Trophoblast cell (in vitro differentiated cells and primary cell): ENCODE results near the gene HIVEP3.

Experiments used
- DNase-seq, 2 donors: peaks; one replicate each; pipeline ENCODE4 v3.0.0-alpha.2; 2016
- H2AFZ ChIP-seq: 2 replicates; pipeline ENCODE4 v1.6.1; 2013; ENCODE audit warnings: low read length, moderate library complexity, mild to moderate bottlenecking; ENCODE audit not compliant: insufficient read depth, poor library complexity
- H2AK5ac ChIP-seq: 2 replicates; pipeline ENCODE4 v1.6.1; 2013; ENCODE audit warnings: mild to moderate bottlenecking, low read length
- H2BK120ac ChIP-seq: 2 replicates; pipeline ENCODE4 v1.6.1; 2013; ENCODE audit warnings: low read length, mild to moderate bottlenecking, moderate library complexity; ENCODE audit not compliant: insufficient read depth, poor library complexity
- H2BK12ac ChIP-seq: 2 replicates; pipeline ENCODE4 v1.6.1; 2013; ENCODE audit warnings: mild to moderate bottlenecking, low read length, moderate library complexity
- H2BK5ac ChIP-seq: 2 replicates; pipeline ENCODE4 v1.6.1; 2013; ENCODE audit warnings: low read length, low read depth, moderate library complexity, mild to moderate bottlenecking; ENCODE audit not compliant: poor library complexity
- H3K14ac ChIP-seq: 2 replicates; pipeline ENCODE4 v1.6.1; 2013; ENCODE audit warnings: mild to moderate bottlenecking, low read length
- H3K18ac ChIP-seq: 2 replicates; pipeline ENCODE4 v1.6.1; 2013; ENCODE audit warnings: mild to moderate bottlenecking, low read length
- H3K23ac ChIP-seq: 2 replicates; pipeline ENCODE4 v1.6.1; 2013; ENCODE audit warnings: low read length
- H3K27ac ChIP-seq: 2 replicates; pipeline ENCODE4 v1.5.1; 2013; ENCODE audit warnings: low read depth, mild to moderate bottlenecking, inconsistent platforms, low read length, moderate library complexity
- H3K27me3 ChIP-seq: 2 replicates; pipeline ENCODE4 v1.6.1; 2013; ENCODE audit warnings: inconsistent platforms, mild to moderate bottlenecking, low read length, moderate library complexity; ENCODE audit not compliant: insufficient read depth
- H3K36me3 ChIP-seq, 2 experiments: 1 replicate in 1 of 2; 2 replicates in 1 of 2; pipeline ENCODE4 v1.6.1; 2013; ENCODE audit warnings: low read length in 2 of 2, mild to moderate bottlenecking in 2 of 2, moderate library complexity in 1 of 2; ENCODE audit not compliant: insufficient read depth in 2 of 2, control insufficient read depth in 1 of 2
- H3K4ac ChIP-seq: 2 replicates; pipeline ENCODE4 v1.6.1; 2013; ENCODE audit warnings: low read depth, mild to moderate bottlenecking, low read length, moderate library complexity
- H3K4me1 ChIP-seq, 2 experiments: 1 replicate in 1 of 2; 2 replicates in 1 of 2; pipeline ENCODE4 v1.6.1; 2013; ENCODE audit warnings: low read length in 2 of 2, mild to moderate bottlenecking in 2 of 2, moderate library complexity in 1 of 2; ENCODE audit not compliant: insufficient read depth in 2 of 2, control insufficient read depth in 1 of 2
- H3K4me2 ChIP-seq: 2 replicates; pipeline ENCODE4 v1.6.1; 2013; ENCODE audit warnings: inconsistent platforms, mild to moderate bottlenecking, low read length, moderate library complexity
- H3K4me3 ChIP-seq: 2 replicates; pipeline ENCODE4 v1.5.1; 2013; ENCODE audit warnings: mild to moderate bottlenecking, low read depth, low read length, inconsistent platforms
- H3K79me1 ChIP-seq: one replicate; pipeline ENCODE4 v1.6.1; 2013; ENCODE audit warnings: low read length
- H3K79me2 ChIP-seq: 2 replicates; pipeline ENCODE4 v1.6.1; 2013; ENCODE audit warnings: low read length, mild to moderate bottlenecking; ENCODE audit not compliant: control insufficient read depth, insufficient read depth, poor library complexity
- H3K9ac ChIP-seq: 2 replicates; pipeline ENCODE4 v1.6.1; 2013; ENCODE audit warnings: mild to moderate bottlenecking, low read length
- H3K9me3 ChIP-seq: 2 replicates; pipeline ENCODE4 v1.6.1; 2013; ENCODE audit warnings: low read depth, mild to moderate bottlenecking, control low read depth, inconsistent platforms, low read length; ENCODE audit not compliant: insufficient read depth
- H4K12ac ChIP-seq: 2 replicates; pipeline ENCODE4 v1.6.1; 2013; ENCODE audit warnings: low read depth, mild to moderate bottlenecking, low read length, moderate library complexity
- H4K8ac ChIP-seq: 2 replicates; pipeline ENCODE4 v1.6.1; 2013; ENCODE audit warnings: low read depth, mild to moderate bottlenecking, low read length, moderate library complexity
- H4K91ac ChIP-seq: one replicate; pipeline ENCODE4 v1.6.1; 2013; ENCODE audit warnings: low read depth, mild to moderate bottlenecking, low read length, moderate library complexity
- WGBS: extraction: QIAGEN DNeasy Blood & Tissue Kit; methylation state at CpG from one replicate; pipeline ENCODE4 v1.1.7; 2013; ENCODE audit warnings: missing lambda C conversion rate; ENCODE audit not compliant: insufficient read length, insufficient coverage; ENCODE audit errors: extremely low coverage; 5-methylcytosine and 5-hydroxymethylcytosine counted together

Gene HIVEP3

DNA sequence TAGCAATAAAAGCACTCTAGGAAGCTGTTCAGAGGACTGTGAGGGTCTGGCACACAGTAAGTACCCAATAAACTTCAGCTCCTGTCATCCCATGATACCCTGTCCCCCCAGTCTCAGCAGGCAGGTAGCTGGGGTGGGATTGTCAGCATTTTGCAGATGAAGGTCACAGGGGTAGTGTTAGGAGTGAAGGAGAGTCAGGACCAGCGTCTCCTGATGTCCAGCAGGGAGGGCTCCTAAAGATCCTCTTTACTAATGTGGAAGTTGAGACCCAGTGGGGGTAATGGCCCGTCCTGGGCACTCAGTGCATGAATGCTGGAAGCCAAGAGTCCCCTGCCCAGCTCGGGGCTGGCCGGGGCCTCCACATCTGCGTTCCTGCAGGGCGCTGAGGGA is 402.9 kb downstream of the HIVEP3 start:
- Histone ChIP-seq H2BK5ac (peak overlapping the region; percentile 7), H3K4me3 (no peak overlapping the region), H4K8ac (no peak overlapping the region), H3K79me2 (peaks cover 2% of the 10 kb centered on the region), H2AK5ac (no peak overlapping the region), H3K4me2 (peak overlapping the region; percentile 42), H3K9ac (no peak overlapping the region), H3K9me3 (peaks cover 5% of the 10 kb centered on the region), H4K91ac (peak overlapping the region; percentile 25), H3K4ac (no peak overlapping the region), H3K14ac (peak overlapping the region; percentile 50), H2BK12ac (peak overlapping the region; percentile 9), H3K23ac (no peak overlapping the region), H3K79me1 (peaks cover 11% of the 10 kb centered on the region), H3K4me1 (peaks cover 24 to 25% of the 10 kb centered on the region in 2 experiments), H3K27ac (no peak overlapping the region), H3K36me3 (no peaks in the 10 kb centered on the region), H2BK120ac (no peak overlapping the region), H3K27me3 (no peaks in the 10 kb centered on the region), H4K12ac (peak overlapping the region; percentile 11), H2AFZ (peak overlapping the region; percentile 9), H3K18ac (peak overlapping the region; percentile 35)
- DNase-seq: no peak
- WGBS: no CpG with 5 or more reads among the region's 6 CpGs

DNA sequence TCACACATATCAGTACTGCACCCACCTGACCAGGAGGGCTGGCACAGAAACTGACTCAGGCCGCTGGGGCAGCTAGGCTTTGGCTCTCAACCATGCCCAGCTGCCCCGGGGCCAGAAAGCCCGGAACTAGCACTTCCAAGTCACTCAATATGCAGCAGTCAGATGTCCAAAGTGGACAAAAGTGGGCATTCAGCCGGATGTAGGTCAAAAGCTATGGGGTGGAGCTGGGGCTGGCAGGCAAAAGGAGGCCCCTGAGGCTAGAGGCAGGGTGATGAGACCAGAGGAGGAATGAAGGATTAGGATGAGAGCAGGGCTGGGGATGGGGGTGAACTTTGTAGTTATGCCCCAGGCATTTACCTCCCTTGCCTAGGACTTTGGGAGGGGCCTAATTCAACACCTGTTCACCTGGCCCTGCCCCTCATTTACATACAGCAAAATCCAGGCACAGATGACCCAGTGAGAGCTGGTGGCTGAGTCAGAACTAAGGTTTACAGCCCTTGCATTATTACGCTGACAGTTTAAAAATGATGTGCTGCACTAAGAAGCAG is 403.5 kb downstream of the HIVEP3 start:
- Histone ChIP-seq H3K27ac (no peak overlapping the region), H3K27me3 (no peaks in the 10 kb centered on the region), H3K9me3 (peaks cover 5% of the 10 kb centered on the region), H2BK5ac (no peak overlapping the region), H4K8ac (no peak overlapping the region), H3K4me1 (peaks cover 23 to 24% of the 10 kb centered on the region in 2 experiments), H3K79me1 (peaks cover 10% of the 10 kb centered on the region), H3K9ac (no peak overlapping the region), H3K18ac (no peak overlapping the region), H3K4ac (no peak overlapping the region), H2AFZ (no peak overlapping the region), H4K91ac (no peak overlapping the region), H3K4me3 (no peak overlapping the region), H2BK12ac (no peak overlapping the region), H3K23ac (no peak overlapping the region), H2BK120ac (peak overlapping the region; percentile 3), H3K4me2 (peak overlapping the region; percentile 42), H3K36me3 (no peaks in the 10 kb centered on the region), H3K14ac (no peak overlapping the region), H4K12ac (no peak overlapping the region), H3K79me2 (peaks cover 2% of the 10 kb centered on the region), H2AK5ac (no peak overlapping the region)
- DNase-seq: peak; percentile 81 to 90
- no CpG with 5 or more reads among the region's 5 CpGs for WGBS

DNA sequence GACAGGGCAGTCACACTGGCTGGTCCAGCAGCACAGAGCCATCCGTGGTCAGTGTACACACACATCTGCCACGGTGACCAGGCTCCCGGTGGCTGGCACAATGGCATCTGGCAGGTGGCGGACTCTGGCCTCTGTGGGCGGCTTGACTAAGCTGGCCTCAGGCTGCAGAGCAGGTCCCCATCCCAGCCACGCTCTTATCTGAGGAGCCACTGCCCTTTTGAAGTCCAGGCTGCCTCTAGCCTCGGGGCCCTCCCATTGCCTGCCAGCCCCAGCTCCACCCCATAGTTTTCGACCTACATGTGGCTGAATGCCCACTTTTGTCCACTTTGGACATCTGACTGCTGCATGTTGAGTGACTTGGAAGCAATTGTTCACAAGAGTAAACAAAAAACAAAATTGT is 404.3 kb downstream of the HIVEP3 start:
- Histone ChIP-seq H4K91ac (no peak overlapping the region), H2BK120ac (no peak overlapping the region), H2BK12ac (no peak overlapping the region), H3K4me2 (no peak overlapping the region), H3K4me3 (no peak overlapping the region), H3K4ac (no peak overlapping the region), H3K79me1 (peaks cover 10% of the 10 kb centered on the region), H2AFZ (no peak overlapping the region), H3K14ac (no peak overlapping the region), H3K36me3 (no peaks in the 10 kb centered on the region), H4K8ac (no peak overlapping the region), H3K27ac (no peak overlapping the region), H3K23ac (no peak overlapping the region), H3K9ac (no peak overlapping the region), H2AK5ac (no peak overlapping the region), H4K12ac (no peak overlapping the region), H3K4me1 (peaks cover 23 to 24% of the 10 kb centered on the region in 2 experiments), H3K79me2 (peaks cover 2% of the 10 kb centered on the region), H3K18ac (no peak overlapping the region), H3K27me3 (no peaks in the 10 kb centered on the region), H2BK5ac (no peak overlapping the region), H3K9me3 (peaks cover 5% of the 10 kb centered on the region)
- WGBS: no CpG with 5 or more reads among the region's 8 CpGs
- DNase-seq: peak; percentile 12 to 36

DNA sequence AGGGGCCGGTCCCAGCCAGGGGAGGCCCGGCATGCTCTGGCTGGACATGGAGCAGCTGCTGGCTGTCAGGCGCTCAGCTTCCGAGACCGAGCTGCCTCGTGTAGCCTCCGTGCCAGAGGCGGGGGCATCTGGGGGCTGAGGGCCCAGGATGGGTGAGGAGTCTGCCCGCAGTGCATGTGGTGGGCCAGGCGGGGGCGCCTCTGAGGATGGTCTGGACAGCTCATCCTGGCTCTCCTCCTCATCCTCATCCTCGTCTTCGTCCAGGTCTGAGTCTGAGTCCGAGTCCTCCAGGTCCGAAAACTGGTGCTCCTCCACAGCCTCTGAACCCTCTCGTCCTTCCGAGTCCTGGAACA is 405.4 kb downstream of the HIVEP3 start:
- H3K9me3 ChIP-seq: peaks cover 4% of the 10 kb centered on the region
- no peak overlapping the region for H3K23ac ChIP-seq
- H2BK12ac ChIP-seq: peak overlapping the region; percentile 24
- H3K79me1 ChIP-seq: peaks cover 10% of the 10 kb centered on the region
- H2BK5ac ChIP-seq: no peak overlapping the region
- no peak overlapping the region for H3K4ac ChIP-seq
- H3K27me3 ChIP-seq: no peaks in the 10 kb centered on the region
- no peak overlapping the region for H4K12ac ChIP-seq
- no peak overlapping the region for H3K4me3 ChIP-seq
- peak overlapping the region; percentile 21 for H4K91ac ChIP-seq
- no peak overlapping the region for H2BK120ac ChIP-seq
- no peak overlapping the region for H3K9ac ChIP-seq
- no peak for DNase-seq
- peak overlapping the region; percentile 7 for H2AK5ac ChIP-seq
- H3K18ac ChIP-seq: no peak overlapping the region
- peaks cover 23 to 24% of the 10 kb centered on the region in 2 experiments for H3K4me1 ChIP-seq
- H4K8ac ChIP-seq: no peak overlapping the region
- no peak overlapping the region for H2AFZ ChIP-seq
- H3K14ac ChIP-seq: no peak overlapping the region
- no peak overlapping the region for H3K27ac ChIP-seq
- H3K79me2 ChIP-seq: peaks cover 2% of the 10 kb centered on the region
- no peaks in the 10 kb centered on the region for H3K36me3 ChIP-seq
- no peak overlapping the region for H3K4me2 ChIP-seq
- no CpG with 5 or more reads among the region's 17 CpGs for WGBS
